ENCODE data around the gene CHST8.

DNA sequence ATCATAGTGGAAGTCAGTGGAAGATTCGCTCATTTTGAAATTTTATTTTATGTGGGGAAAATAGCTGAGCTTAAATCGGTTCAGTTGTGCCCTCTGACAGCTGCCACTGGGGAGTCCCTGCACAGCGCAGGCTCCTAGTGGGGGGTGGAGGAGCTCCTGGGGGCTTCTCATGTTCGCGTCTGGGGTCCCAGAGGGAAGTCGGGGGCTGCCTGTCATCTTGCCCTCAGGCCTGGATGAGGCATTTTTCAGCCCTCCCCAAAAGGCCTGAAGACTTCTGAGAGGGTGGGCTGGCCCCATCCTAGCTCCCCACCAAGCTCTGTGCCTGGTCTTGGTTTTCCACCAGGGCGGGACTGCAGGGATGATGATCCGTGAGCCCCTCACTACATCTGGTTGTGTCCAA, 82.1 kb downstream of the CHST8 start:
- TF ChIP-seq, protein P1, sequence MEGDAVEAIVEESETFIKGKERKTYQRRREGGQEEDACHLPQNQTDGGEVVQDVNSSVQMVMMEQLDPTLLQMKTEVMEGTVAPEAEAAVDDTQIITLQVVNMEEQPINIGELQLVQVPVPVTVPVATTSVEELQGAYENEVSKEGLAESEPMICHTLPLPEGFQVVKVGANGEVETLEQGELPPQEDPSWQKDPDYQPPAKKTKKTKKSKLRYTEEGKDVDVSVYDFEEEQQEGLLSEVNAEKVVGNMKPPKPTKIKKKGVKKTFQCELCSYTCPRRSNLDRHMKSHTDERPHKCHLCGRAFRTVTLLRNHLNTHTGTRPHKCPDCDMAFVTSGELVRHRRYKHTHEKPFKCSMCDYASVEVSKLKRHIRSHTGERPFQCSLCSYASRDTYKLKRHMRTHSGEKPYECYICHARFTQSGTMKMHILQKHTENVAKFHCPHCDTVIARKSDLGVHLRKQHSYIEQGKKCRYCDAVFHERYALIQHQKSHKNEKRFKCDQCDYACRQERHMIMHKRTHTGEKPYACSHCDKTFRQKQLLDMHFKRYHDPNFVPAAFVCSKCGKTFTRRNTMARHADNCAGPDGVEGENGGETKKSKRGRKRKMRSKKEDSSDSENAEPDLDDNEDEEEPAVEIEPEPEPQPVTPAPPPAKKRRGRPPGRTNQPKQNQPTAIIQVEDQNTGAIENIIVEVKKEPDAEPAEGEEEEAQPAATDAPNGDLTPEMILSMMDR (IDR thresholded peaks at IDR 0.05; ENCODE audit: insufficient read depth, low read depth, low read length) = no peak
- no peak for TF ChIP-seq EZH2 (IDR thresholded peaks at IDR 0.05; ENCODE audit: insufficient read depth, low read length)
